Body of pancreas (tissue), 4 donors: ENCODE results near the gene CLCN5. TPM values are rescaled to one million over a fixed set of nuclear protein-coding genes. Genes with fewer than 3 reads are reported as not detected.

ENCODE experiments used
- ATAC-seq: fragments of 150-250 bp; one replicate; pipeline ENCODE4 v1.9.1; 2016
- DNase-seq, 4 donors: peaks; one replicate each; pipeline ENCODE4 v3.0.0-alpha.2; 2019
- H3K27ac ChIP-seq, 4 donors: fragments of 200-600 bp; sonication (generic); 1 replicate in 3 of 4; 2 replicates in 1 of 4; pipeline versions ENCODE4 v1.5.1 to v1.6.1; 2016 to 2019; ENCODE audit warnings: mild to moderate bottlenecking in 1 of 4, mixed read lengths in 1 of 4, moderate library complexity in 1 of 4
- H3K27me3 ChIP-seq, 2 donors: fragments of 200-600 bp; sonication (generic); one replicate each; pipeline ENCODE4 v1.6.0; 2016; ENCODE audit warnings: mild to moderate bottlenecking in 1 of 2
- H3K36me3 ChIP-seq, 2 donors: fragments of 200-600 bp; sonication (generic); replicated peaks in 1 of 2; 2 replicates each; pipeline ENCODE4 v1.5.1; 2016; ENCODE audit warnings: low read depth in 2 of 2; ENCODE audit not compliant: insufficient read depth in 1 of 2
- H3K4me1 ChIP-seq: fragments of 200-600 bp; sonication (generic); one replicate; pipeline ENCODE4 v1.6.0; 2016
- H3K4me3 ChIP-seq, 2 donors: fragments of 200-600 bp; sonication (generic); 1 replicate in 1 of 2; 2 replicates in 1 of 2; pipeline ENCODE4 v1.5.1; 2016 to 2019
- H3K9me3 ChIP-seq, 3 donors: fragments of 200-600 bp; sonication (generic); 1 replicate in 2 of 3; 2 replicates in 1 of 3; pipeline ENCODE4 v1.5.1; 2016
- CTCF ChIP-seq, 7 experiments: fragments of 450-650 bp in 4 of 7; fragments of 200-600 bp in 3 of 7; sonication (generic) in 3 of 7; IDR thresholded peaks; one replicate each; pipeline ENCODE4 v1.5.1; 2016 to 2019; ENCODE audit warnings: antibody characterized with exemption in 7 of 7
- POLR2A ChIP-seq, 3 donors: fragments of 450-650 bp; IDR thresholded peaks; one replicate each; pipeline ENCODE4 v1.6.1; 2016; ENCODE audit warnings: antibody characterized with exemption in 3 of 3, mild to moderate bottlenecking in 2 of 3
- WGBS, 2 donors: methylation state at CpG; one replicate each; pipeline ENCODE4 v1.1.5; 2017; 5-methylcytosine and 5-hydroxymethylcytosine counted together
- intact Hi-C: fragments of 100-400 bp; cut with DNase I; formaldehyde crosslinking; loops from one replicate; pipeline ENCODE4 v1.15.1; 2023
- total RNA-seq, 2 donors: library from RNA; depleted of rRNA; stranded (reverse); fragments of >200 nt; gene quantifications; one replicate each; pipeline ENCODE4 v1.1.0, GENCODE V29; 2016

CLCN5 gene
- total RNA-seq, 2 donors from 2014 or later = 2.0 to 5.2 TPM

GRCh38 chrX:49912861-49913260 is 9.5 kb upstream of the CLCN5 start:
- TF ChIP-seq CTCF (IDR thresholded peaks at IDR 0.05) (no peak), POLR2A (IDR thresholded peaks at IDR 0.05) (no peak)
- H3K9me3 ChIP-seq = no peaks in the 10 kb centered on the region
- intact Hi-C loops = loop anchor here (10.0 kb wide), 1 partner anchor 672 kb away; no protein-coding TSS in a partner anchor

GRCh38 chrX:49915361-49916222 is 6.8 kb upstream of the CLCN5 start:
- 18 to 25% methylated on average over 8 of the region's 8 CpGs for WGBS, 2 donors
- Histone ChIP-seq H3K36me3 (no peaks in the 10 kb centered on the region), H3K4me1 (peaks cover 9% of the 10 kb centered on the region), H3K9me3 (no peaks in the 10 kb centered on the region), H3K27me3 (no peaks in the 10 kb centered on the region), H3K27ac (no peak overlapping the region), H3K4me3 (no peak overlapping the region)
- ATAC-seq (peak; percentile 62), DNase-seq (peak; percentile 44 to 65 (median 54))
- peak; percentile 49 to 84 (median 67) for TF ChIP-seq CTCF (IDR thresholded peaks at IDR 0.05)
- no peak for TF ChIP-seq POLR2A (IDR thresholded peaks at IDR 0.05)
- intact Hi-C loops = loop anchor here (10.0 kb wide), 1 partner anchor 669 kb away; no protein-coding TSS in a partner anchor

More at GRCh38 chrX:49912861-49913260, 9.5 kb upstream of the CLCN5 start:
- no peak for ATAC-seq
- Histone ChIP-seq H3K36me3 (no peaks in the 10 kb centered on the region), H3K27ac (no peak overlapping the region), H3K27me3 (no peaks in the 10 kb centered on the region), H3K4me1 (no peaks in the 10 kb centered on the region), H3K4me3 (no peak overlapping the region)
- DNase-seq = no peak
- 74 to 76% methylated on average over 3 of the region's 3 CpGs for whole genome bisulfite sequencing, 2 donors

- ATAC-seq (no peak), DNase-seq (peak; percentile 50 to 75 (median 69))
- Histone ChIP-seq H3K27ac (no peak overlapping the region), H3K4me1 (peaks cover 18% of the 10 kb centered on the region), H3K9me3 (no peaks in the 10 kb centered on the region), H3K27me3 (no peaks in the 10 kb centered on the region), H3K4me3 (no peak overlapping the region), H3K36me3 (no peaks in the 10 kb centered on the region)
- intact Hi-C loops = loop anchor here (10.0 kb wide), 1 partner anchor 665 kb away; no protein-coding TSS in a partner anchor
- TF ChIP-seq CTCF (IDR thresholded peaks at IDR 0.05) (peak; percentile 24 to 64 (median 60)), POLR2A (IDR thresholded peaks at IDR 0.05) (no peak)
- WGBS, 2 donors = 5% methylated on average over 8 of the region's 8 CpGs
Measured at GRCh38 chrX:49919617-49920016, 2.8 kb upstream of the CLCN5 start.

GRCh38 chrX:49921109-49921508 is 1.3 kb upstream of the CLCN5 start:
- no peaks in the 10 kb centered on the region for H3K9me3 ChIP-seq
- WGBS, 2 donors = 58 to 59% methylated on average over 2 of the region's 2 CpGs
- H3K27me3 ChIP-seq = no peaks in the 10 kb centered on the region
- ATAC-seq (no peak), DNase-seq (no peak)
- no peak overlapping the region for H3K4me3 ChIP-seq
- TF ChIP-seq CTCF (IDR thresholded peaks at IDR 0.05) = no peak
- TF ChIP-seq POLR2A (IDR thresholded peaks at IDR 0.05) = no peak
- H3K27ac ChIP-seq = no peak overlapping the region
- no peaks in the 10 kb centered on the region for H3K36me3 ChIP-seq
- peaks cover 18% of the 10 kb centered on the region for H3K4me1 ChIP-seq
- intact Hi-C loops = no loop called here
